ENCODE results near the gene ZMIZ1.
A peak's percentile ranks its signal among the peaks of the same experiment; 100 is the strongest.

ZMIZ1 gene

DNA sequence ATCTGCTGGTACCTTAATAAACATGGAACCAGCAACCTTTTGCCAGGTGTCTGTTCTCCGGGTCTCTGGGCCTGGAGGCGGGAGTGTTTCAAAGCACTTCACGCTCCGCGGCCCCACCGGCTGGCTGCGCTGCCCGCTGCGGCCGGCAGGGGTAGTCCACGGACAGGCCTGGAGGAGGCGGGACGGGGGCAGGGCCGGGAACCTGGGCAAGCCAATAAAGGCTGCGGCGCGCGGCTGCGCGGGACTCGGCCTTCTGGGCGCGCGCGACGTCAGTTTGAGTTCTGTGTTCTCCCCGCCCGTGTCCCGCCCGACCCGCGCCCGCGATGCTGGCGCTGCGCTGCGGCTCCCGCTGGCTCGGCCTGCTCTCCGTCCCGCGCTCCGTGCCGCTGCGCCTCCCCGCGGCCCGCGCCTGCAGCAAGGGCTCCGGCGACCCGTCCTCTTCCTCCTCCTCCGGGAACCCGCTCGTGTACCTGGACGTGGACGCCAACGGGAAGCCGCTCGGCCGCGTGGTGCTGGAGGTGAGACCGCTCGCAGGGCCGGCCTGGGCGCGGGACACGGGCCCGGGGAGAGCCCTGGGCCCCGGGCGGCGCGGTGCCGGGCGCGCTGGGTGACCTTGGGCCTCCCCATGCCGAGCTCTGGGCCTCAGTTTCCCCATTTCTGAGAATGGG is 278.6 kb downstream of the ZMIZ1 start, which contains the start of gene PPIF:
TSS of gene PPIF (plus strand) at position 244 of the 668 bp plus-strand sequence. CDS start at position 324, 80 bp downstream.
- TF ChIP-seq SUZ12 (IDR thresholded peaks at IDR 0.05; ENCODE audit: extremely low read depth, insufficient read depth, insufficient read length) (no peak), ZNF274 (IDR thresholded peaks at IDR 0.05; ENCODE audit: low read depth, low read length) (no peak), YY1 (IDR thresholded peaks at IDR 0.05; ENCODE audit: insufficient read depth, insufficient read length) (no peak)
- peak within 1 kb of the TSS; percentile 83 for H3K9ac ChIP-seq (ENCODE audit: insufficient read length, low read depth)
- peaks cover 20% of the 10 kb centered on the region for H3K4me1 ChIP-seq (ENCODE audit: insufficient read depth, insufficient read length)
- DNase-seq (ENCODE audit: low read depth, low spot score), result peak; percentile 71
- H3K9me3 ChIP-seq (ENCODE audit: insufficient read depth, low read length), result no peaks in the 10 kb centered on the region
- peak within 1 kb of the TSS; percentile 81 for H3K4me3 ChIP-seq (ENCODE audit: insufficient read length, low read depth)
- H3K36me3 ChIP-seq (ENCODE audit: insufficient read depth, insufficient read length, low read length), result peaks cover 39% of the 10 kb centered on the region
- peaks cover 4% of the 10 kb centered on the region for H3K27me3 ChIP-seq (ENCODE audit: insufficient read depth, insufficient read length)

- Histone ChIP-seq H3K4me3 (ENCODE audit: insufficient read length, low read depth) (peak overlapping the region; percentile 81), H3K27me3 (ENCODE audit: insufficient read depth, insufficient read length) (no peaks in the 10 kb centered on the region), H3K4me1 (ENCODE audit: insufficient read depth, insufficient read length) (peaks cover 17% of the 10 kb centered on the region), H3K9ac (ENCODE audit: insufficient read length, low read depth) (peak overlapping the region; percentile 83), H3K9me3 (ENCODE audit: insufficient read depth, low read length) (no peaks in the 10 kb centered on the region), H3K36me3 (ENCODE audit: insufficient read depth, insufficient read length, low read length) (peaks cover 46% of the 10 kb centered on the region)
- no peak for DNase-seq (ENCODE audit: low read depth, low spot score)
- no peak for TF ChIP-seq YY1 (IDR thresholded peaks at IDR 0.05; ENCODE audit: insufficient read depth, insufficient read length)
- TF ChIP-seq ZNF274 (IDR thresholded peaks at IDR 0.05; ENCODE audit: low read depth, low read length), result no peak
- TF ChIP-seq SUZ12 (IDR thresholded peaks at IDR 0.05; ENCODE audit: extremely low read depth, insufficient read depth, insufficient read length), result no peak
Measured at GRCh38 chr10:79347894-79348639, 279.3 kb downstream of the ZMIZ1 start.

DNA sequence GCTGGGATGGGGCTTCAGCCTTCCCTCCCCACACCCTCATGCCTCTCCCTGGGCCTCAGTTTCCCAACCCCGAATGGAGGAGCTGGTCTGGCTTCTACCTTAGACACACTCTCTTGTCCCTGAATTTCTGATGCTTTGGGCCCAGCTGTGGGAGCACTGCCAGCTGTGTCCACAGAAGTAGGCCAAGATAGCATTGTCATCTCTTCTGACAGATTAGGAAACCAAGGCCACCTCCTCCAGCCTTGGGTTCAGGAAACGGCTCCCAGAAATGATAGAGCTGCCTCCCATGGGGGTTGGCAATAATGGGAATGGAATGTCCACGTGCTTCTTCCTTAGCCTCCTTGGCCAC is 279.8 kb downstream of the ZMIZ1 start:
- Histone ChIP-seq H3K9ac (ENCODE audit: insufficient read length, low read depth) (no peak overlapping the region), H3K36me3 (ENCODE audit: insufficient read depth, insufficient read length, low read length) (peaks cover 51% of the 10 kb centered on the region)

GRCh38 chr10:79349072-79349491 is 280.3 kb downstream of the ZMIZ1 start:
- no peaks in the 10 kb centered on the region for H3K27me3 ChIP-seq (ENCODE audit: insufficient read depth, insufficient read length)
- H3K4me1 ChIP-seq (ENCODE audit: insufficient read depth, insufficient read length), result peaks cover 17% of the 10 kb centered on the region
- no peak for DNase-seq (ENCODE audit: low read depth, low spot score)
- H3K36me3 ChIP-seq (ENCODE audit: insufficient read depth, insufficient read length, low read length), result peaks cover 56% of the 10 kb centered on the region
- H3K9me3 ChIP-seq (ENCODE audit: insufficient read depth, low read length), result no peaks in the 10 kb centered on the region
- H3K4me3 ChIP-seq (ENCODE audit: insufficient read length, low read depth), result no peak overlapping the region
- H3K9ac ChIP-seq (ENCODE audit: insufficient read length, low read depth), result no peak overlapping the region
- TF ChIP-seq SUZ12 (IDR thresholded peaks at IDR 0.05; ENCODE audit: extremely low read depth, insufficient read depth, insufficient read length), result no peak
- TF ChIP-seq ZNF274 (IDR thresholded peaks at IDR 0.05; ENCODE audit: low read depth, low read length), result no peak
- TF ChIP-seq YY1 (IDR thresholded peaks at IDR 0.05; ENCODE audit: insufficient read depth, insufficient read length), result no peak

More for the DNA sequence above, 279.8 kb downstream of the ZMIZ1 start:
- Histone ChIP-seq H3K4me3 (ENCODE audit: insufficient read length, low read depth) (peak overlapping the region; percentile 81), H3K9me3 (ENCODE audit: insufficient read depth, low read length) (no peaks in the 10 kb centered on the region), H3K27me3 (ENCODE audit: insufficient read depth, insufficient read length) (no peaks in the 10 kb centered on the region), H3K4me1 (ENCODE audit: insufficient read depth, insufficient read length) (peaks cover 17% of the 10 kb centered on the region)
- no peak for TF ChIP-seq SUZ12 (IDR thresholded peaks at IDR 0.05; ENCODE audit: extremely low read depth, insufficient read depth, insufficient read length)
- no peak for TF ChIP-seq ZNF274 (IDR thresholded peaks at IDR 0.05; ENCODE audit: low read depth, low read length)
- no peak for TF ChIP-seq YY1 (IDR thresholded peaks at IDR 0.05; ENCODE audit: insufficient read depth, insufficient read length)
- DNase-seq (ENCODE audit: low read depth, low spot score), result no peak

DNA sequence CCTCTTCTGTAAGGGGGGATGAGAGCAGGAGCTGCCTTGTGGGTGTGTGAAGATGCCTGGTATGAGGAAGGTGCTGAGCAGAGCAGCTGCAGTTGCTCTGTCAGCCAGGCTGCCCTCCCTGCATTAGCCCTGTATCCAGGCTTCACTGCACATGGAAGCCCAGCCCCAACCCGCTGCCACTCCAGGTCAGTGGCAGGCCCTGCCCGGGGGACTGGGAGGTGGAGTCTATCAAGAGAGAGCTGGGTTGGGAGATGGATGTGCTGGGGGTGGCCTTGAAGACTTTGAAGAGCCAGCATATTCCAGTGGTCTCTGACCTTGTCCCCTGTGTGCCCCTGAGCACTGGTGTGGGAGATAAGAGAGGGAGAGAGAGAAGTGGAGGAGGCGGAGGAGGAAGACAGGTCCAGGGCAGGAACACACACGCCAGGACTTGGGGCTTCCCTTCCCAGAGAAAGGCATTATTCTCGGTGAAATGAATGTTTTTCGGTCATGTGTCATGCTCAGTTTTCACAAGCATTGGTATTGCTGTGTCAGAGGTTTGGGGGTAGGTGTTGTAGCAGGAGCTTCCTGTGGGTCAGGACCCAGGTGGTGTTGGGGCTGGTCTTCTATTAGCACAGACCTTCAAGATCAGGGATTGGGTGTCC is 281.1 kb downstream of the ZMIZ1 start:
- H3K36me3 ChIP-seq (ENCODE audit: insufficient read depth, insufficient read length, low read length), result peaks cover 64% of the 10 kb centered on the region
- DNase-seq (ENCODE audit: low read depth, low spot score), result no peak
- no peaks in the 10 kb centered on the region for H3K9me3 ChIP-seq (ENCODE audit: insufficient read depth, low read length)
- H3K4me1 ChIP-seq (ENCODE audit: insufficient read depth, insufficient read length), result peaks cover 17% of the 10 kb centered on the region
- no peak overlapping the region for H3K9ac ChIP-seq (ENCODE audit: insufficient read length, low read depth)
- TF ChIP-seq YY1 (IDR thresholded peaks at IDR 0.05; ENCODE audit: insufficient read depth, insufficient read length) (no peak), ZNF274 (IDR thresholded peaks at IDR 0.05; ENCODE audit: low read depth, low read length) (no peak), SUZ12 (IDR thresholded peaks at IDR 0.05; ENCODE audit: extremely low read depth, insufficient read depth, insufficient read length) (no peak)
- no peaks in the 10 kb centered on the region for H3K27me3 ChIP-seq (ENCODE audit: insufficient read depth, insufficient read length)
- no peak overlapping the region for H3K4me3 ChIP-seq (ENCODE audit: insufficient read length, low read depth)

DNA sequence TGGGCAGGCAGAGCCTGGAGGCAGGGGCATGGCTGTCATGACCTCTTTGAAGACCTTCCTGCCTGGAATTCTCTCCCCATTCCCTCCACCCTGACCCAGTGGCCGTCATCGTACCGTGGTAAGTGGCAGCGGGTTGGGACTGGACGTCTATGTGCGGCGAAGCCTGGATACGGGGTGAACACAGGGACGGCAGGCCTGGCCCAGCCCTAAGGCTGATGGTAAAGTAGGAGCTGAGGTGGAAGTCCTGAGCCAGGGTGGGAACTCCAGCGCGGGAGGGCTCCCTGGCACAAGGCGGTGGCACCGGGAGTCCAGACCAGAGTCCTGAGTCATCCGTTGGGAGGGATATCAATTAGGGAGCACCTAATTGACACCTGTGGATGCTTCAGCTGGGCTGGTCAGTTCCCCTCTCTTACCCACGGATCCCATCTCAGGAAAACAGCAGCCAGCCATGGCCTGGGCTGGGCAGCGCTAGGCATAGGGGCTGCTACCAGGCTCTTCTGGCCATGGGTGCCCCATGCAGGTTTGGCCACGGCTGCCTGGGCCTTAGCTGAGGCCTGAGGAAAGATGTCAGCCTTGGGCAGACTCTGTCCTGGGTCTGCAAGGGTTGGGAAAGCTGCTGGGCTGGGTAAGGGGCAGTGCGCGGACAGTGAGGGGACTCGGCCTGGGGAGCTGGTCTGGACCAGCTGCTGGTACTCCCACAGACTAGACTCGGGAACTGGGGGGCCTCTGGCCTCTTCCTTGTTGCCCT is 281.8 kb downstream of the ZMIZ1 start:
- Histone ChIP-seq H3K4me1 (ENCODE audit: insufficient read depth, insufficient read length) (peaks cover 14% of the 10 kb centered on the region), H3K36me3 (ENCODE audit: insufficient read depth, insufficient read length, low read length) (peaks cover 71% of the 10 kb centered on the region), H3K27me3 (ENCODE audit: insufficient read depth, insufficient read length) (no peaks in the 10 kb centered on the region), H3K9me3 (ENCODE audit: insufficient read depth, low read length) (no peaks in the 10 kb centered on the region), H3K9ac (ENCODE audit: insufficient read length, low read depth) (no peak overlapping the region), H3K4me3 (ENCODE audit: insufficient read length, low read depth) (no peak overlapping the region)
- no peak for DNase-seq (ENCODE audit: low read depth, low spot score)
- TF ChIP-seq YY1 (IDR thresholded peaks at IDR 0.05; ENCODE audit: insufficient read depth, insufficient read length) (no peak), SUZ12 (IDR thresholded peaks at IDR 0.05; ENCODE audit: extremely low read depth, insufficient read depth, insufficient read length) (no peak), ZNF274 (IDR thresholded peaks at IDR 0.05; ENCODE audit: low read depth, low read length) (no peak)

Measured in NT2/D1 (cell line).